GM18498 (cell line): Measurements from ENCODE around the gene RAPGEF4.

Source experiments
- ATAC-seq: cut with Tn5 transposase; IDR thresholded peaks from one replicate; pipeline ENCODE4 v1.9.1; 2021; ENCODE audit warnings: mild to moderate bottlenecking, moderate library complexity; ENCODE audit not compliant: unreplicated experiment

RAPGEF4 gene

GRCh38 chr2:172894689-172895387, 159.2 kb downstream of the RAPGEF4 start:
- no peak for ATAC-seq

GRCh38 chr2:172896661-172897081, 161.0 kb downstream of the RAPGEF4 start:
- ATAC-seq = no peak

GRCh38 chr2:172900871-172901270, 165.2 kb downstream of the RAPGEF4 start:
- ATAC-seq = no peak

GRCh38 chr2:172901913-172902312, 166.3 kb downstream of the RAPGEF4 start:
- no peak for ATAC-seq

GRCh38 chr2:172904236-172904635, 168.6 kb downstream of the RAPGEF4 start:
- ATAC-seq = no peak

- no peak for ATAC-seq
These were observed 170.5 kb downstream of the RAPGEF4 start for GRCh38 chr2:172905937-172906811.

- no peak for ATAC-seq
These were observed 172.6 kb downstream of the RAPGEF4 start for GRCh38 chr2:172908275-172908674.

- no peak for ATAC-seq
These were observed 173.8 kb downstream of the RAPGEF4 start for GRCh38 chr2:172909454-172909853.

- ATAC-seq = no peak
These were observed 176.6 kb downstream of the RAPGEF4 start for GRCh38 chr2:172912266-172912665.

- no peak for ATAC-seq
These were observed 178.8 kb downstream of the RAPGEF4 start for GRCh38 chr2:172914341-172915008.

GRCh38 chr2:172917716-172918115, 182.1 kb downstream of the RAPGEF4 start:
- ATAC-seq = no peak

GRCh38 chr2:172919732-172920131, 184.1 kb downstream of the RAPGEF4 start:
- ATAC-seq = peak; percentile 75

- no peak for ATAC-seq
These were observed 186.0 kb downstream of the RAPGEF4 start for GRCh38 chr2:172921532-172922236.

- ATAC-seq = no peak
These were observed 186.7 kb downstream of the RAPGEF4 start for GRCh38 chr2:172922306-172922705.

GRCh38 chr2:172922815-172923214, 187.2 kb downstream of the RAPGEF4 start:
- no peak for ATAC-seq

- no peak for ATAC-seq
These were observed 188.5 kb downstream of the RAPGEF4 start for GRCh38 chr2:172924097-172924660.

- ATAC-seq = no peak
These were observed 190.0 kb downstream of the RAPGEF4 start for GRCh38 chr2:172925600-172925999.

GRCh38 chr2:172926785-172927640, 191.4 kb downstream of the RAPGEF4 start:
- no peak for ATAC-seq

- ATAC-seq = no peak
These were observed 192.2 kb downstream of the RAPGEF4 start for GRCh38 chr2:172927641-172928357.
